ENCODE measurements around the gene MBP. TPM values are rescaled to one million over a fixed set of nuclear protein-coding genes. Genes with fewer than 3 reads are reported as not detected.

MBP gene
- total RNA-seq, 4 donors from 2014 or later: 44.0 to 68.0 (median 60.2) TPM

DNA sequence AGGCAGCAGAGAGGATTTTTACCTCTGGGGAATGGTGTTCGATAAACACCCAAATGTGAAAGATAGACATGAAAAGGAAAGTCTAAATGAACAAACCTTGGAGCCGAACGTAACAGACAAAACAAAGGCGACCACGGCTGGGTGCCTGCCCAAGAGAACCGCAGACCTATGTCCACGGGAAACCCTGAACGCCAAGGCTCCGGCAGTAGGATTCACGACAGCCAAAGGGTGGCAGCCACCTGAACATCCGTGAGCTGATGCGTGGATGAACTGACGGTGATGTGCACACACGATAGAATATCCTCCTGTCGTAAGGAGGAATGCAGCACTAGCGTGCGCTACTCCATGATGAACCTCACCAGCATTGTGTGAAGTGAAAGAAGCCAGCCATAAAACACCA lies 85.6 kb downstream of the MBP start:
- intact Hi-C loops (cut with DNase I): no loop called here
- no peak for DNase-seq
- no peak overlapping the region for H3K27ac ChIP-seq
- H3K36me3 ChIP-seq: peaks cover 0 to 3% of the 10 kb centered on the region in 2 donors
- H3K9me3 ChIP-seq: no peaks in the 10 kb centered on the region
- 97% methylated on average over 17 of the region's 17 CpGs for WGBS, 2 donors
- H3K4me3 ChIP-seq (replicated peaks in 1 of 3): no peak overlapping the region
- H3K4me1 ChIP-seq: peaks cover 13 to 31% of the 10 kb centered on the region in 2 donors
- H3K27me3 ChIP-seq: no peaks in the 10 kb centered on the region
- TF ChIP-seq, protein P1, sequence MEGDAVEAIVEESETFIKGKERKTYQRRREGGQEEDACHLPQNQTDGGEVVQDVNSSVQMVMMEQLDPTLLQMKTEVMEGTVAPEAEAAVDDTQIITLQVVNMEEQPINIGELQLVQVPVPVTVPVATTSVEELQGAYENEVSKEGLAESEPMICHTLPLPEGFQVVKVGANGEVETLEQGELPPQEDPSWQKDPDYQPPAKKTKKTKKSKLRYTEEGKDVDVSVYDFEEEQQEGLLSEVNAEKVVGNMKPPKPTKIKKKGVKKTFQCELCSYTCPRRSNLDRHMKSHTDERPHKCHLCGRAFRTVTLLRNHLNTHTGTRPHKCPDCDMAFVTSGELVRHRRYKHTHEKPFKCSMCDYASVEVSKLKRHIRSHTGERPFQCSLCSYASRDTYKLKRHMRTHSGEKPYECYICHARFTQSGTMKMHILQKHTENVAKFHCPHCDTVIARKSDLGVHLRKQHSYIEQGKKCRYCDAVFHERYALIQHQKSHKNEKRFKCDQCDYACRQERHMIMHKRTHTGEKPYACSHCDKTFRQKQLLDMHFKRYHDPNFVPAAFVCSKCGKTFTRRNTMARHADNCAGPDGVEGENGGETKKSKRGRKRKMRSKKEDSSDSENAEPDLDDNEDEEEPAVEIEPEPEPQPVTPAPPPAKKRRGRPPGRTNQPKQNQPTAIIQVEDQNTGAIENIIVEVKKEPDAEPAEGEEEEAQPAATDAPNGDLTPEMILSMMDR (IDR thresholded peaks at IDR 0.05): no peak
- TF ChIP-seq POLR2A (IDR thresholded peaks at IDR 0.05): no peak

DNA sequence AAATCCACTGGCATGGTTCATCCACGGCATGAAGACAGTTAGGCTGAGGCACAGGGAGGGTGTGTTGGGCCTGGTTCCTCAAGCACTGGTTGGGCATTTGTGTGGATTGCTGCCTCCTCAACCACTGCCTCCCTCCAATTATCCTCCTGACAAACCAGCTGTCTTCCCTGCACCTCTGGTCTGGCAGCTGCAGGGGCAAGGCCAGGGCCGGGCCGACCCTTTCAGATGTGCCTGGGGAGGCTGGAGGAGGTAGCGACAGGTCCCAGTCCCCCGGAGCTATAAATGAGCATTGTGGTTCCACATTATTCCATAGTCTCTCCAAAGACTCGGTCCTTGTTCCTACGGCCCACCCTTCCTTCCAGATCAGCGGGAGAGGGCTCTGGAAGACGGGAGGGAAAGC lies 86.2 kb downstream of the MBP start:
- Histone ChIP-seq H3K4me3 (replicated peaks in 1 of 3) (no peak overlapping the region), H3K4me1 (peaks cover 13 to 31% of the 10 kb centered on the region in 2 donors), H3K36me3 (peaks cover 0 to 3% of the 10 kb centered on the region in 2 donors), H3K27ac (peak overlapping the region in 1 of 3 donors; percentile 49), H3K27me3 (no peaks in the 10 kb centered on the region), H3K9me3 (no peaks in the 10 kb centered on the region)
- 77 to 78% methylated on average over 9 of the region's 9 CpGs for WGBS, 2 donors
- no peak for DNase-seq
- intact Hi-C loops (cut with DNase I): no loop called here
- no peak for TF ChIP-seq POLR2A (IDR thresholded peaks at IDR 0.05)
- TF ChIP-seq, protein P1 (IDR thresholded peaks at IDR 0.05): no peak

DNA sequence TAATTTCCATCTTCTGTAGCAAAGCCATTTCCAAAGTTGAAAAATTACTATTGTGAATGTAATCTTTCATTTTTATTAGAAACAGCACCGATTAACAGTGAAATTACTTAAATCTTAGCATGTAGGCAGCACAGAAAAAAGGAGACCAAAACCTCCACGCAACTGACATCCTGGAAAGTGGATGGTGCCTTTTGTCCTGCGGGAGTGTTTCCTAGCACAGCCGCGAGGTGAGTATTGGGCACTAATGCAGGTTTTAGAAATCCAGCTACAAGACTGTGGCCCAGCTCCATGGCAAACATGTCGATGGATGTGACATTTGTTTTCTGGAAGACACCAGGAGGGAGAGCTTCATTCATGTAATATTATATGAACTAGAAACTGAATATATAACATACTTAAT lies 86.9 kb downstream of the MBP start:
- intact Hi-C loops (cut with DNase I): no loop called here
- H3K9me3 ChIP-seq: no peaks in the 10 kb centered on the region
- no peak for DNase-seq
- TF ChIP-seq, protein P1 (IDR thresholded peaks at IDR 0.05): no peak
- no peak for TF ChIP-seq POLR2A (IDR thresholded peaks at IDR 0.05)
- no peak overlapping the region for H3K4me3 ChIP-seq (replicated peaks in 1 of 3)
- no peaks in the 10 kb centered on the region for H3K27me3 ChIP-seq
- H3K27ac ChIP-seq: peak overlapping the region in 1 of 3 donors; percentile 49
- peaks cover 12 to 27% of the 10 kb centered on the region in 2 donors for H3K4me1 ChIP-seq
- peaks cover 0 to 3% of the 10 kb centered on the region in 2 donors for H3K36me3 ChIP-seq
- WGBS, 2 donors: 85 to 93% methylated on average over 6 of the region's 6 CpGs

DNA sequence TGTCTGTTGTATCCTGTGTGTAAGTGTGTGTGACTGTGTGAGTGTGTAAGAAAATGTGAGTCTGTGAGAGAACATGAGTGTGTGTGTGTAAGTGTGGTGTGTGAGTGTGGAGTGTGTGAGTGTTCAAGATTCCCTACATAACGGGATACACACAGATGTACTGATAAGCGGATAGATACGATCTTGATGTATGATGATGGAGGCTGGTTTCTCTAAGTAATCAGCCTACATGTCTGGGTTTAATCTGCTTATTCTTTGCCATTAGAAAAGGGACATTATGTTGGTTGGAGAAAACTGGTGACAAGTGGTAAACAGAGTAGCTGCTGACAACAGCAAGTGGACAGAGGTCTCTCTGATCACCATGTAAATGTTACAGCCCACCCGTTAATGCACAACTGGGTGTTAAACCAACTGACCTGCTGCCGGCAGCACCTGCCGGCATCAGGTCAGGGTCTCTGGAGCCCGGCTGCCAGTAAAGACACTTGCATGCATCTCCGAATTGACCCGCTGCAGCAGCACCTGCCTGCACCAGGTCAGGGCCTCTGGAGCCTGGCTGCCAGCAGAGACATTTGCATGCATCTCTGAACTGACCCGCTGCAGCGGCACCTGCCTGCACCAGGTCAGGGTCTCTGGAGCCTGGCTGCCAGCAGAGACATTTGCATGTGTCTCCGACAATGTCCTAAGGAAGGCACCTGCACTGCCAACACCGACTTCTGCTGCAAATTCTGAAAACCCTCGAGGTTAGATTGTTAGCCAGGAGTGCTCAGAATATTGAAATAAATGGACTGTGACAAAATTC lies 87.5 kb downstream of the MBP start:
- Histone ChIP-seq H3K9me3 (no peaks in the 10 kb centered on the region), H3K27ac (no peak overlapping the region), H3K36me3 (peaks cover 0 to 3% of the 10 kb centered on the region in 2 donors), H3K27me3 (no peaks in the 10 kb centered on the region), H3K4me1 (peaks cover 6 to 21% of the 10 kb centered on the region in 2 donors), H3K4me3 (replicated peaks in 1 of 3) (no peak overlapping the region)
- 67 to 74% methylated on average over 11 to 14 of the region's 14 CpGs for WGBS, 2 donors
- no peak for DNase-seq
- intact Hi-C loops (cut with DNase I): no loop called here
- TF ChIP-seq, protein P1 (IDR thresholded peaks at IDR 0.05): no peak
- TF ChIP-seq POLR2A (IDR thresholded peaks at IDR 0.05): no peak

DNA sequence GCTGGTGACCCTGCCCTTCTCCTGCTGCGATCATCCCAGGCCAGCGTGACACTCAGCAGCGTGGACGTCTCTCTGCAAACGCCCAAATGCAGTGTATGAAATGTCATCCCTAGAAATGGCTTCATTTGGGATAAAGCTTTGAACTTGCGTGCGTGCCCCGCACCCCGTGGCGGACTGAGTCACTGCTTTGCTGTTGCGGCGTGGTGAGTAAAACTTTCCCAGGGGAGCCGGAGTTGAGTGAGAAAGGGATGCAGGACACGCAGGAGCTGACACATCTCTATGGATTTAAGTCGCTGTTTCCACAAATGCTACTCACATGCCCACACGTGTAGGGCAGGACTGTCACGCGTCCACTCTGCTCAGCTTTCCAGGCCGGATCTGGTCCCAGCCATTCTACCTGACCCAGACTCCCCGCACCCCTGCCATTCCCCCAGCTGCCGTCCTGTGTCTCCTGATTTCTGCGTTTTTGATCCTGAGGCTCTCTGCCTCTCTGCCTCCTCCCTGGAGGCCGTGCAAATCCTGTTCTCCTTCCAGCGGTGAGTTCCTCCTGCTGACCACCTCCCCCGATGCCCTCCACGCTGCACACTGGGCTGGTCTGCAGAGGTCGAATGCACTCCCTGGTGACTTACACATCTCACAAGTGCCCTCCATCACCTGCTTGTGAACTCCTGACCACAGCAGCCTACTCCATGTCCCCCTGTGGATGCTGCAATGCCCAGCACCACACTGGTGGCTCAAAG lies 88.9 kb downstream of the MBP start:
- H3K27ac ChIP-seq: no peak overlapping the region
- no peak for DNase-seq
- 93 to 95% methylated on average over 27 of the region's 27 CpGs for WGBS, 2 donors

More for the DNA sequence above, 88.9 kb downstream of the MBP start:
- Histone ChIP-seq H3K4me1 (peaks cover 3 to 14% of the 10 kb centered on the region in 2 donors), H3K4me3 (replicated peaks in 1 of 3) (no peak overlapping the region), H3K36me3 (peaks cover 0 to 3% of the 10 kb centered on the region in 2 donors), H3K9me3 (no peaks in the 10 kb centered on the region), H3K27me3 (no peaks in the 10 kb centered on the region)
- intact Hi-C loops (cut with DNase I): no loop called here
- TF ChIP-seq POLR2A (IDR thresholded peaks at IDR 0.05): no peak
- TF ChIP-seq, protein P1 (IDR thresholded peaks at IDR 0.05): no peak

Data from thyroid gland (tissue), 4 donors.